Stimulated activated naive CD4-positive, alpha-beta T cell treated with Interleukin-2 at 50 U/mL for 16 hours (primary cell): ENCODE results near the gene NEDD4L.

Experiments used
- DNase-seq: peaks from one replicate; lab custom pipeline; 2025; lab: John Stamatoyannopoulos, UW

Gene NEDD4L

GRCh38 chr18:58183226-58183625 lies 139.2 kb downstream of the NEDD4L start:
- no peak for DNase-seq

GRCh38 chr18:58186258-58186948 lies 142.4 kb downstream of the NEDD4L start:
- no peak for DNase-seq

- DNase-seq: no peak
These were observed 143.6 kb downstream of the NEDD4L start for GRCh38 chr18:58187674-58188073.

GRCh38 chr18:58188996-58189395 lies 145.0 kb downstream of the NEDD4L start:
- no peak for DNase-seq

- no peak for DNase-seq
These were observed 147.0 kb downstream of the NEDD4L start for GRCh38 chr18:58190842-58191530.

GRCh38 chr18:58191626-58192025 lies 147.6 kb downstream of the NEDD4L start:
- no peak for DNase-seq

GRCh38 chr18:58192519-58192918 lies 148.5 kb downstream of the NEDD4L start:
- DNase-seq: no peak

- no peak for DNase-seq
These were observed 150.0 kb downstream of the NEDD4L start for GRCh38 chr18:58194028-58194427.

GRCh38 chr18:58195278-58195765 lies 151.3 kb downstream of the NEDD4L start:
- no peak for DNase-seq

GRCh38 chr18:58196164-58196563 lies 152.1 kb downstream of the NEDD4L start:
- no peak for DNase-seq

- no peak for DNase-seq
These were observed 153.2 kb downstream of the NEDD4L start for GRCh38 chr18:58196881-58197872.

GRCh38 chr18:58201268-58201667 lies 157.2 kb downstream of the NEDD4L start:
- no peak for DNase-seq

GRCh38 chr18:58201733-58202730 lies 158.0 kb downstream of the NEDD4L start:
- DNase-seq: no peak

- no peak for DNase-seq
These were observed 160.9 kb downstream of the NEDD4L start for GRCh38 chr18:58204776-58205442.

- no peak for DNase-seq
These were observed 161.6 kb downstream of the NEDD4L start for GRCh38 chr18:58205443-58206160.

GRCh38 chr18:58207520-58208152 lies 163.6 kb downstream of the NEDD4L start:
- DNase-seq: no peak

- no peak for DNase-seq
These were observed 164.3 kb downstream of the NEDD4L start for GRCh38 chr18:58208207-58208932.

GRCh38 chr18:58209326-58209725 lies 165.3 kb downstream of the NEDD4L start:
- DNase-seq: no peak

GRCh38 chr18:58211510-58211909 lies 167.5 kb downstream of the NEDD4L start:
- DNase-seq: no peak
